SIG-M5 treated with dmso at 0.1 percent for 504 hours (cell line): ENCODE measurements around the gene NOTCH2.
"Not testable (repeated sequence)": the region's sequence is repeated elsewhere in the genome, so short reads cannot be mapped to it uniquely, and the experiment has no call there.

Source experiments
- DNase-seq: peaks from one replicate; lab custom pipeline; 2025; ENCODE audit not compliant: unreplicated experiment; lab: John Stamatoyannopoulos, UW

Gene NOTCH2

DNA sequence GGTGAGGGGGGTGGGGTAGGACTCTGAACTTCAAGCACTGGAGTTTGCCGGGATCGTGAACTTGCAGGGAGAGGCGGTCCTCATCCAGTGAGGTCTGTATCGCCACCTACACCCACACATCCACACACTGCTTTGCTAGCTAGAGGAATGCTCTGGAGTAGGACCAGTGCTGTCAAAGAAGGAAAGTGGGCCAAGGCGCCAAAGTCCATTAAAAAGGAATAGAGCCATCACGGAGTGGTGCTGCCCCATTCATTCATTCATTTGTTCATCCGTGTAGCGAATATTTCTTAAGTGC is 405 bp upstream of the NOTCH2 start:
- DNase-seq = not testable (repeated sequence)

DNA sequence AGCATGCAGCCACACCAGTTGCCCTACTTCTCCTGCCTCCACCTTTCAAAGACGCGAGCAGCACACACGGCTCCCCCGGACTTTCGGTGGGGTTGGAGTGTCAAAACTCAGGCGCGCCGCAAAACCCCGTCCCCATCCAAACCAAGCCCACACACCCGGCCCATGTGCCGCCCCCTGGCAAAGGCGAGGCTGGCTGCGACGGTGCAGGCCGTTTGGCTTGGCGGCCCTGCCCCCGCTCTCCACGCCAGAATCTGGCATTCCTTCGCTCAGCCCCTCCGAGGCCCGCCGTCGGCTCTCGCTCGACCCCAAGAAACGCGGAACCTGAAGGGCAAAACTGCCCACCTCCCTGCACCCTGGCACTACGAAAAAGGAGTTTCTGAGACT is 787 bp downstream of the NOTCH2 start:
- DNase-seq = not testable (repeated sequence)

DNA sequence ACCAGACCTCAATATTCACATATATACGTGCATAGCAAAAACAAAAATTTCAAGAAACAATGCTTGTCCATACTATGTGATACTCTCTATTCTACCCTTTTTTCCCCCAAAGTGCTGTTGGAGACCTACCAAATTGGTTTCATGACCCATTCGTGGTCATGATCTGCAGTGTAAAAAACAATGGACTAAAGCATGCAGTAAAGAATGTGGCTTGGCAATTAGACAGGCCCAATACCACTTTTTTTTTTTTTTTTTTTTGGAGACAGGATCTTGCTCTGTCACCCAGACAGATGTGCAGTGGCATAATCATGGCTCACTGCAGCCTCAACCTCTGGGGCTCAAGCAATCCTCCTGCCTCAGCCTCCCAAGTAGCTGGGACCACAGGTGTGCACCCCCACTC is 21.3 kb downstream of the NOTCH2 start:
- not testable (repeated sequence) for DNase-seq

DNA sequence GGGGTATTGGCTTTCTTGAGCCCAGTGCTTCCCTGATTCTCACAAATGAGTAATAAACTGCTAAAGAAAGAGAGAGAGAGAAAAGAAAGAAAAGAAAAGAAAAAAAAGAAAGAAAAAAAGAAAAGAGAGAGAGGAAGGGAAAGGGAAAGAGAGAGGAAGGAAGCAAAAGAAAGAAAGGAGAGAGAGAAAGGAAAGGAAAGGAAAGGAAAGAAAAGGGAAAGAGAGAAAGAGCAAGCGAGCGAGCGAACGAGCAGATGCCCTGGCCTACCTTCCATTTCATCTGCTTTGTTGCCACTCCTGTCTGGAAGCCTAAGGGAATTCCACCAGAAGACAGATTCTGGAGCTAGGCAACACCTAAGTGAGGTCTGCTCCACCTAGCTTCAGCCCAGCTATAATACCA is 27.7 kb downstream of the NOTCH2 start:
- DNase-seq = not testable (repeated sequence)

DNA sequence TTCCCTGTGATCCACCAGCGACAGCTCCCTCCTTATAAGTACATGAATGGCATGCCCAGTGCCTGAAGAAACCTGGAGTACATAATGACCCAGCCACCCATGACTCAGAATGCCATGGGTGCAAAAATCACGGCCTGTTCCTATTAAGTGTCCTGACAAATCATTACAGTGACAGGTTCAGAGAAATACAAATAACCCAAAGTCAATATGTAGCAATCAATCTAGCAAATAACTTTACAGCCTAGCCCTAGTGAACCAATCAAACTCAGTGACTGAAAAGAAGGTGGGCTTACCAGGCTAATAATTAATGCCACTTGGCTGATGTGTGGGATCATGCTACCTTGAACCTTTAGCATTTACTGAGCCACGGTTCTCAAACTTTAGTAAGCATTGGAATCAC is 37.2 kb downstream of the NOTCH2 start:
- not testable (repeated sequence) for DNase-seq

DNA sequence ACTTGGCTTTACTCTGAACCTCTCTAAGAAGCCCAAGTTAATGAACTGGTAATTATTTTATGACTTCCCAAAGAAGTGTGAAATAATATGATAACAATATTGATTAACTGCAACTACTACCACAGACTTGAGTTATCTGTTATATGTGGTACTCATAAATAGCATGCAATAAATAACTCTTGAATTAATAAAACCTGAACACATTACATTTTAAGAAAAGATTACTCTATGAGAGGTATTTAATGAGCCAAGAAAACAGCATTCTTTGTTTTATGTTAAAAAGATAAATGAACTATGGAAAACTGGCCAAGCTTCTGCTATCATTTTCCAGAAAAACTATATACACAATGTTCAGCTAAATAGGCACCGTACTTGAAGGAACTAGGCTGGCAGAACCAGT is 45.7 kb downstream of the NOTCH2 start:
- DNase-seq = not testable (repeated sequence)

DNA sequence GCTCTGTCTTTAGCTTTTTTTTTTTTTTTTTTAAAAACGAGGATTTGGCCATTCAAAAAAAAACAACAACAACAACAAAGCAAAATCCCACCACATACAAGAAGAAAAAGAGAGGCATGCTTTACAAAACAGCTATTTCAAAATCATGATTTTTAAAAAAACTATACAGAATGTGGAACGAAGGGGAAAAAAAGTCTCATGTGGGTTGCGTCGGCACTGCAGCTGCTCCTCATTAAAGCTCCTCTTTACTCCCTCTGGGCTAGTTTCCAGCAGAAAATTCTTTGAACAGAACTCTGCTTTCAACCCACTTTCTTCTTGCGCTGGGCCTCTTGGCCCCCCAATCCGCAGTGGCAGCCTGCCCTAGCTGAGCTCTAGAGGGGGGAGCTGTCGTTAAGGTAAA is 54.5 kb downstream of the NOTCH2 start:
- DNase-seq = not testable (repeated sequence)

DNA sequence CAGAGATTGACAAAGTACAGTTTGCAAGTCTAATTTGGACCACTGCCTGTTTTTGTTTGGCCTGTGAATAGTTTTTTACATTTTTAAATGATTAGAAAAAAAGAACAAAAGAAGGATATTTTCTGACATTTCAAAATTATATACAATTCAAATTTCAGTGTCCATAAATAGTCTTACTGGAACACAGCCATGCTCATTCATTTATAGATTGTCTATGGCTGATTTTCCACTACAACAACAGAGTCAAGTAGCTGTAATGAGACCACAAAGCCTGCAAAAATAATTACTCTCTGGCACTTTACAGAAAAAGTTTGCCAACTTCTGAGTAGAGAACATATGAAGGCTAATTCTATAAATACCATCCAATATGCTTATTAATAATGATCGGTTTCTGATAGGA is 61.1 kb downstream of the NOTCH2 start:
- DNase-seq = not testable (repeated sequence)

DNA sequence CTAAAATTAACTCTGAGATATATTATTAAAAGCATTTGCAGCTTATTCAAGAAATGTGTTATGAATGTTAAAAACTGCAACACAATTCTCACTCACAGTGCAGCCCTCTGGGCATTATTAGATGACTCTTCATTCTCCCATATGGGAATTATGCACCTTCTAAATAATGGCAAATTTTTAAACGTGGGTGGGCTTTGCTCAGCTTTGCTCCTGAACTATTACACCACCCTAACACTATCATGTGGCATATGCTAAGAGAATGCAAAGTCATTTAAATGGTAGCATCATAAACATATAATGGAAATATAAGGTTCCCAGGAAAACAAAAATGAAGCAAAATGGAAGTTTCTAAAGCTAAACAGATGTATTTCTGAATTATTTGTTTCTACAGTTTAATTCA is 61.6 kb downstream of the NOTCH2 start:
- DNase-seq = not testable (repeated sequence)

DNA sequence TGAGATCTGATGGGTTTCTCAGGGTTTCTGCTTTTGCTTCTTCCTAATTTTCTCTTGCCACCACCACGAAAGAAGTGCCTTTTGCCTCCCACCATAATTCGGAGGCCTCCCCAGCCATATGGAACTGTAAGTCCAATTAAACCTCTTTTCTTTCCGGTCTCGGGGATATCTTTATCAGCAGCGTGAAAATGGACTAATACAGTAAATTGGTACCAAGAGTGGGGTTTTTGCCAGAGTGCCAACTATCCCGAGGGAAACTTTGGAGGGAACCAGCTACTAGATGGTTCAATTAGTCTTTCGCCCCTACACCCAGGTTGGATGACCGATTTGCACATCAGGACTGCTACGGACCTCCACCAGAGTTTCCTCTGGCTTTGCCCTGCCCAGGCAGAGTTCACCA is 68.4 kb downstream of the NOTCH2 start:
- not testable (repeated sequence) for DNase-seq

DNA sequence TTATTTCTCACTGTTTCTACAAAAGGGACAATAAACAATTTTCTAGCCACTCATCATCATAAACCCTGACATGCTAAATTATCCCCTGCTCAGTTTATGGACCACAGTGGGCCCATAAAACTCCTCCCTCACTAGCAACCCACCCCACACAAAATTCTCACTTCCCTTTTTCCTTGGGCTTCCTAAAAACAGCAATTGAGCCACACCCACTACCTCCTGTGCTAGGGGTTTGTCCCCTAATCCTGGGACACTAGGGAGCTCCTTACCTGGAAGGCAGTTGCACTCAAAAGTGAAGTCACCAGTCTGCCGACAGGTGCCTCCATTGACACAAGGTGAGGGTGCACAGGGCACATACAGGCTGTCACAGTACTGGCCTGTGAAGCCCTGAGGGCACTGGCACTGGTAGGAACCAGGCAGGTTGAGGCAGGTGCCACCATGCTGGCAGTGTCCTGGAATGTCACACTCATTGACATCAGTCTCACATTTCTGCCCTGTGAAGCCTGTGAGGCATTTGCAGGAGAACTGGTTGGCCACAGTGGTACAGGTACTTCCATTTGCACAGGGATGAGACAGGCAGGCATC is 72.6 kb downstream of the NOTCH2 start:
- DNase-seq = peak; percentile 27

DNA sequence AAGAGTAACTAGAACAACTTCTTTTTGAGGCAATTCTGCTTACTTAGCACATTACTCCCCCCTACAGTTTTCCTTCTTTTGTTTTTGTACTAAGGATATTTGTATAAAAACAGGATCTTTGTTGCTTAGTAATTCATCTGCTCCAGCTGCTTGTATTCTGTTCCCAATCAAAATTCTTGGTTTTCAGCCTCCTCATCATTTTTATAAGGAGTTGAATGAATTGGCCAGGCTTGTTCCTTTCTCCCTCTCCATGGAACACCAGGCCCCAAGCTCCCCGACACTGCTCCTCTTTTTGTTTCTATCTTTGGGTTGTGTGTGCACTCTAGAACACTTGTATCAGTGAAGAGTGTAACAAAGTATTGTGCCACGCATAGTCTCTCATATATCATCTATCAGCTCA is 73.5 kb downstream of the NOTCH2 start:
- not testable (repeated sequence) for DNase-seq

DNA sequence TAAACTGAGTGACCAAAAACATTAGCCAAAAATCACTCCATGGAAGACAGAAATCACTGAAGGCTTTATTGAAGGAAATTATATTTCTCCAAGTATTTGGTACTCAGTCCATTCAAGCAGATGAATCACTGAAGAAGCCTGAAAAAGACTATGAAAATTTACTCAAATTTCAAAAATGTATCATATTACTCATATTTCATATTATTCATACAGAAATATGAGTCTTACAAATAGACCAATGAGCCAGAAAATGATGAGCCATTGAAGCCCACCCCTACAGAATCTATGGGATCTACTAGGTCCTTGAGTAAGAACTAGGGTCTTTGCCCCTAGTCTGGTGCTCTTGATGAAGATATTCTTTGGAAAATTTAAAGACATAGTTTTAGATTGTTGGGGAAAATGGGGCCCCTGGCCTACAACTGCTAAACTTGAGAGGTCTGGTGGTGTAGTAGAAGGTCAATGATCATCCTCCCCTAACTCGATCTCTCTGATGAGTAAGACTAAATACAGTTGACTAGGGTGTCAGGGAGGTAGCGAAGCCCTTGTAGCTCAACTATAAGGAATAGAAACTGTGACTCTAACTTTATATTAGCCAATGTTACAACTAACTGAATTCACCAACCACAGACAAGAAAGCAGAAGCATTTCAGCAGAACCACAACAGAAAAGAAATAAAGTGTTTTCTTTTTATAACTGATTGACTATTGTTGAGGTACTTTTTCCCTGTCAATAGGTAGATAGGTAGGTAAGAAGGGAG is 81.0 kb downstream of the NOTCH2 start:
- peak; percentile 87 for DNase-seq

DNA sequence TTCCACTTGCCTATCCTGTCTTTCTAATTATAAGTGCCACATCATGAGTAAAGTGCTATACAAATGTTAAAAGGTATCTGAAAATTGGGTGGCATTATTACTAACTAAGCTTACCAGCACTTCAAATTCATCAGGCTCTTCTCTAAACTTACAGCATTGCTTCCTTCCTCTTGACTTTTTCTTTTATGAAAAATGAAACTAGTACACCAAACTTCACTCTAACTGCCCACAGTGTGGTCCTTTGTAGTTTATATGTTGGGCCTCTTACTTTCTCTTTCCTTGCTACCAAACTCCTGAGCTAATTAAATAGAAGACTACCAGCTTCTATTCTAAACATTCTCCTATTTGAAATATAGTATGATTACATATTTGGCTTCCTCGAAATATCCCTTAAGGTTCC is 81.8 kb downstream of the NOTCH2 start:
- DNase-seq = peak; percentile 11

DNA sequence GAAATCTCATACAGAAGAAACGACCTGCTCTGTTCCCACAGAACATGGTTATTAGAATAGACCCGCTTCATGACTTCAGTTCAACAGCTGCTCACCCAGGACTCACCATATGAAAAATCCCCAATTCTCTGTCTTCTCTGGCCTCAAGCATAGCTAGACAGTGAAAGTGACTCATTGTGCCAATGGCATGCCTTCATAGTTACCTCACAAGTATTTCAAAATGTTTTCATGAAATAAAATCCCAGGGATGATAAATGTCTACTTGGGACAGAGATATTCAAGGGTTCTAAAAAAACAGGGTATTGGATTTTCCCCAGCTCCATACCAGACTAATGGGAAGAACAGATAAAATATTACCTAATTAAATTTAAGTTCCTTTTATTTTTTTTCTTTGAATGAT is 82.3 kb downstream of the NOTCH2 start:
- DNase-seq = peak; percentile 19

DNA sequence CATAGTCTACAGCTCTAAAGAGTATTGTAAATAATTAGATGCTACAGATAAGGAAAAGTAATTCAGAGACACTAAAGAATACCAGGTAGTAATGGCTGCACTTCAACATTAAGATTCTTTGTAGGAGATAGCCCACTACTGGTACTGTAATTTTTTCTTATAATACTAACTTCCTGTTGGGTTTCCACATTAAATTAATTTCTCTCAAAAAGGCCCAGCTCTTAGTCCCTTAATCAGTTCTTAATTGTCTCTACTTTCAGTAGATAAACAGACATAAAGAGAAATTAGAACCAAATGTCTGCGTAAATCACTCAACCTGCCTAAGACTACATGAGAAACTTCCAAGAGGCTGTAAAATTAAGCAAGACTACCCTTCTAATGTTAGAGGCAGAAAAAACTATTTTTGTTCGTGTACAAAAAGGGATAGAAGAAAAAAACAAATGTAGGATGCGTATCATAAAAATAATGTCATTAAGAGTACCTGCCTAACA is 83.4 kb downstream of the NOTCH2 start:
- no peak for DNase-seq

DNA sequence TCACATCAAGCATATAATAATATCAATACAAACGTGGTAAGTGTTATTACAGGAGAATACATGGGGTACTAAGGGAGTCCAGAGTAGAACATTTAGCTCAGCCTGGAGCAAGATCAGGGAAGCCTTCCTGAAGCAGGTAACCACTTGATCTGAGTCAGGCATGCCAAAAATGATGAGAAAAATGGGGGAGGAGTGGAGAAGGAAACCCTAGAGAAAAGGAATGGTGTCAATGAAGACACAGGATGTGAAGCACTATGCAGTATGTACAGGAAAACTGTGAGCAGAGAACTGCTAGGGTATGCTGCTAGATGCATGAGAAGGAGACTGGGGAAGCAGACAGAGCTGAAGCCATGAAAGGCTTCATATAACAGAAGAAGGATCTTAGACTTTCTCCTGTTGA is 84.7 kb downstream of the NOTCH2 start:
- DNase-seq = no peak

DNA sequence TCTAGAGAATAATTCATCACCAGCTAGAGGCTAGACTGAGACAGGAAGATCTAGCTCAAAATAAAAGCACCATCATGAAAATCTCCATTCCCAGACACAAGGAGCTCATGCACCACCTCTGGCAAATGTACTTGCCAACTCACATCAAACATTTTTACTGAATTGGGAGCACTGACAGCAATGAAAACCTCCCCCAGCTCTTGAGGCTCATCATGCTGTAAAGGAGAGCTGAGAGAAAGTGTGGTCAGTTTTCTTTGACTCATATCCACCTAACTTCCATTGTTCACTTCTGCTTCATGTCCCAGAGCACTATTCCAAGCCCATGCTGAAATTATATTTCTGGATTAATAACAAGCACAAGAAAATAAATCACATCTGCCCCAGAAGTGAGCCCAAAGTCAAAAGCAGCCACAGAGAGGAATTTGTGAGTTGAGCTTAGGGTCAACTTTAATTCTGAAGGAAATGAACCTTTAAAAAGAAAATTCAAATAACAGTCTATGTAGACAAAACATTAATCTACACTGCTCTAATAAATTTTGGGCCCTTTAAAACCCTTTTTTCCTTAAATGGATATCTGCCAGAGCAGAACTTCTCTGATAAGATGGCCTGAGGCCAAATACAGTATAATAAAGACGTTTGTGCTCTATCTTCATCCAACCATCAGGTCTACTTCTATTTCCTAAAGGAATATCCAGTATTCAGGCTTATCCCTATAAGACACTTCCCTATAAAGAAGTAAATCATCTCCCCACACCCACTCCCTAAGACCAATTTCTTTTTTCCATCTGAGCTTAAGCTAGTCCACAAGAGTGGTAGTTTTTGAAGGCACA is 87.3 kb downstream of the NOTCH2 start:
- DNase-seq = no peak

DNA sequence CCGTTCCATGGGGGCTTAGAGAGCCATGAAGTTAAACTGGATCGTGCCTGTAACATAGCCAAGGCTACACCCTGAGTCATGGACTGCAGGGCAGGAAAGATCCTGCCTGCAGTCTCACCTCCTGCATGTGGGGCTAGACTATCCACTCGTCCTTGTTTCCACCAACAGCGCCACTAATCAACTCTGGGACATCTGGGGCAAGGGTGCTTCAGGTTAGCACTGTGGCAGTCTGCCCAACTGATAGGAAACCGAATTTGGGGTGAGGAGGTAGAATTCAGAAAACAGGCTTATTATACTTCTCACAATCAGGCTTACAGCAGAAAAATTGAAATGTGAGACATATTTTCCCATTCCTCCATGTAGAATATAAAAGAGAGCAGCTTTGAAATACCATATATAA is 88.0 kb downstream of the NOTCH2 start:
- no peak for DNase-seq

DNA sequence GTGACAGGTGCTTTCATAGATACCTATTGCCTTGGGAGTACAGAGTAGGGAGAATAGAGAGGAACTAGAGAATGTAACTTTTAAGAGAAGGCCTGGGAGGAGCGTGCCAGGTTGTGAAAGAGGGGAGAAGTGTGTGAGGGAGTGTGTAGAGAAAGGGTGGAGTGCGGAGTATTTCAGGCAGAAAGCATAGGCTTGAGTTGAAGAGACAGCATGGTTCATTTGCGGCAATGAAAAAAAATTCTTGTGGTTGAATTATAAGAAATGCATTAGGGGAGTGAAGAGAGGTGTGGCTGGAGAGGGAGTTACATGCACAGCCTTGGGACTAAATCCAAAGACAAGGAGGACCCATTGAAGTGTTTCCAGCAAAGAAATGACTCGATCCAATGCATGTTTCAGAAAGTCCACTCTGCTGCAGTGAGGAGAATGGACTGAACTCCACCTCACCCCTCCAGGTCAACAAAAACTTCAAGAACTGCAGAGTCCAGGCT is 91.4 kb downstream of the NOTCH2 start:
- DNase-seq = no peak

DNA sequence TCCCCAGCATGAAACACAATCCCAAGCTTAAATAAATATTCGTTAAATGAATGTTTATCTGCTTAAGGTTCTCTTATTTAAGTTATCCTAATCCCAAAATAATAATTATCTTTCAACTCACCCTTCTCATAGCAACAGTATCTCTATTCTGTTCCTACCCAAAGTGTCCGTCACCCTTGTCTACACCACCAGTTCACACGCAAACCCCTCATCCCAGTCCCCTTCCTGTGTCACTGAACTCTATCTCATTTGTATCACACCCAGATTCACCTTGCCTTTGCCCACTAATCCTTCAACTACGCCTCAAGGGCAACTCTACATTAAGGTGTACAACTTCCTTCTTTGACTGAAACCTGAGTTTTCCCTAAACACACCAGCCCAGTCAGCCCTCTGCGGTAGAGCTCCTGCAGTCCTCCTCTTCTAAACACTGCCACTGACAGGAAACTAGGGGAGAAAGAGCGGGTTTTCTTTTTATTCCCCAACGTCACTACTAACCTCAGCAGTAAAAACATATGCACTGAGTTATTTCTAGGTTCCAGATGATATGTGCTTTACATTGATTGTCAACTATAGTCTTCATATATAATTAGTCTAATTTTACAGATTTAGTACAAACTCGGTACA is 92.2 kb downstream of the NOTCH2 start:
- not testable (repeated sequence) for DNase-seq
